NCI-H510A (cell line): ENCODE results near the gene FSTL3.
"Not testable (repeated sequence)": the region's sequence is repeated elsewhere in the genome, so short reads cannot be mapped to it uniquely, and the experiment has no call there.

Experiments used
- DNase-seq: peaks from one replicate; lab custom pipeline; 2025; lab: John Stamatoyannopoulos, UW

The FSTL3 gene

DNA sequence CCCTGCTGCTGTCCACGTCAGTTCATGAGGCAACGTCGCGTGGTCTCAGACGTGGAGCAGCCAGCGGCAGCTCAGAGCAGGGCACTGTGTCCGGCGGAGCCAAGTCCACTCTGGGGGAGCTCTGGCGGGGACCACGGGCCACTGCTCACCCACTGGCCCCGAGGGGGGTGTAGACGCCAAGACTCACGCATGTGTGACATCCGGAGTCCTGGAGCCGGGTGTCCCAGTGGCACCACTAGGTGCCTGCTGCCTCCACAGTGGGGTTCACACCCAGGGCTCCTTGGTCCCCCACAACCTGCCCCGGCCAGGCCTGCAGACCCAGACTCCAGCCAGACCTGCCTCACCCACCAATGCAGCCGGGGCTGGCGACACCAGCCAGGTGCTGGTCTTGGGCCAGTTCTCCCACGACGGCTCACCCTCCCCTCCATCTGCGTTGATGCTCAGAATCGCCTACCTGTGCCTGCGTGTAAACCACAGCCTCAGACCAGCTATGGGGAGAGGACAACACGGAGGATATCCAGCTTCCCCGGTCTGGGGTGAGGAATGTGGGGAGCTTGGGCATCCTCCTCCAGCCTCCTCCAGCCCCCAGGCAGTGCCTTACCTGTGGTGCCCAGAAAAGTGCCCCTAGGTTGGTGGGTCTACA is 6.6 kb downstream of the FSTL3 start:
- DNase-seq = no peak

DNA sequence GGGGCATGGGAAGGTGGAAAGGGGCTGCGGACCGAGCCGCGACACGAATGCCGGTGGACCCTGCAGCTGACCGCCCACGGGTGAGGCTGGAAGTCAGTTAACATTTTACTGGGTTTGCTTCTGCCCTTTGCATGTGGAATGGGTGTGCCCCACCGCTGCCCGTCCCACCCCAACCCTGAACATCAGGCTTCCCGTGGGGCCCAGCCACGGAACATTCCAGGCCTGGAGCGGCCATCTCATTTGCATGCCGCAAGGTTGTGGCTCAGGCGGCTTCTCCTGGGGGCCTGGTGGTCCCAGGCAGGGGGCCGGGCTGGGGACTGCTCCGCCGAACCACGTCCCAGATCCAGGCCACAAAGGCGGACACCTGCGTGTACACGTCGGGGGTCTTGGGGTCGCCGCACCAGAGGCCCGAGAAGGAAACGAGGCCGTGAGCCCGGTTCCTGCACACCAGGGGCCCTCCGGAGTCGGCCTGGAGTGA is 9.3 kb downstream of the FSTL3 start:
- DNase-seq = no peak

DNA sequence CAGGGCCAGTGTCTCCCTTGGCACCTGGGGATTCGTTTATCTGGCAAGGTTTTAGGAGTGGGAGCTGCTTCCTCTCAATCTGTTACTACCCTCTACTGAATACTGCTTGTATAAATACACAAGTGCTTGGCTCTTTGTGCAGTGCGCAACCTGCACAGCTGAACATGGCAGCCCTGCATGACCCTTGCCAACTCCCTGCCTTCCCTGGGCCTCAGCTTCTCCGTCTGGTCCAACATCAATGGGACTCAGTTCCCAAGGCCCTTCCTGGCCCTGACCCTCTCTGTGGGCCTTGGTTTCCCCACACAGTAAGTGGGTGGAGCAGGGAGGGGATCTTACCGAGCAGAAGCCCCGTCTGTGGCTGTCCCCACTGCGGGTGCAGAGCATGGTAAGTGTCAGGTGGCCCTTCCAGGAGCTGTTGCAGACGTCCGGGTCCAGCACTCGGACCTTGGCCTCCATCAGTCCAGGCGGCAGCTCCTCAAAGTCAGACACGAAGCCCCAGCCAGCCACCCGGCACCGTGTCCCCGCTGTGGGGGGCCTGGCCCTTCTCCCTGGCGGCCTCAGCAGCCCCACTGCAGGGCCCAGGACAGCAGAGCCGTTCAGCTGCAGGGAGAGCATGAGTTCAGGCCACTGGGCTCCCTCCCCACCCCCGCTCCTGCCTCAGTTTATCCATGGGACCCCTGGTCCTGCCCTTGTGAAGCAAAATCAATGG is 10.6 kb downstream of the FSTL3 start:
- DNase-seq = no peak

DNA sequence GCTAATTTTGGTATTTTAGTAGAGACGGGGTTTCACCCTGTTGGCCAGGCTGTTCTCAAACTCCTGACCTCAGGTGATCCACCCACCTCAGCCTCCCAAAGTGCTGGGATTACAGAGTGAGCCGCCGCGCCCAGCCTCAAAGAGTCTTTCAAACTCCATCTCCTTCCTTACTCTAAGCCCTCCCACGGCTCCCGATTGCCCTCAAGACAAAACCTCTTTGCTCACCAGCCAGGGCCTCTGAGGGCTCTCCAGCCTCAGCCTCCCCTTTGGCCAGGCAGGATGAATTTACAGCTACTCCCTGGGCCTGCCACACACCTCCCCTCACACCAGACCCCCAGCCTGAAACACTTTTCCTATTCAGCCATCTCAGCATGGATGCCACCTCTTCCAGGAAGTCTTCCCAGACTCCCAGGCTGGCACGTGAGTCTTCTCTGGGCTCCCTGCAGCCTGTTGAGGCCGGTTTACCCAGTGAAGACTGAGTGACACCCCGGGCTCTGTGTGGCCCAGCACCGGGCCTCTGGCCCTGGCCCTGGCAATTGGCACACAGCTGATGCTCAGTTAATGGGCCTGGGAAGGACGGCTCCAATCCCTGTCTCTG is 11.5 kb downstream of the FSTL3 start:
- no peak for DNase-seq

DNA sequence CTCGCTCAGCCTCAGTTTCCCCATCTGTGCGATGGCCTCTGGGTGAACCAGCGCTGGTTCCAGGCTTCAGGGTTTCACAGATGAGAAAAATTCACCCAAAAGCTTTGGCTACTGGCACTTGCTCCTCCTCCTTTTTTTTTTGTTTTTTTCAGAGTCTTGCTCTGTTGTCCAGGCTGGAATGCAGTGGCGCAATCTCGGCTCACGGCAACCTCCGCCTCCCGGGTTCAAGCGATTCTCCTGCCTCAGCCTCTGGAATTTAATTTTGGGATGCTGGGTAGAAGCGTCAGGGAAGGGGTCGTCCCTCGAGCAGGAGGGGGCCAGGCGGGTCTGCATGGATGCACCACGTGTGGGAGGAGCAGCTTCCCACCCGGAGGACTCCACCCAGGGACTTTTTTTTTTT is 12.0 kb downstream of the FSTL3 start:
- DNase-seq = no peak

DNA sequence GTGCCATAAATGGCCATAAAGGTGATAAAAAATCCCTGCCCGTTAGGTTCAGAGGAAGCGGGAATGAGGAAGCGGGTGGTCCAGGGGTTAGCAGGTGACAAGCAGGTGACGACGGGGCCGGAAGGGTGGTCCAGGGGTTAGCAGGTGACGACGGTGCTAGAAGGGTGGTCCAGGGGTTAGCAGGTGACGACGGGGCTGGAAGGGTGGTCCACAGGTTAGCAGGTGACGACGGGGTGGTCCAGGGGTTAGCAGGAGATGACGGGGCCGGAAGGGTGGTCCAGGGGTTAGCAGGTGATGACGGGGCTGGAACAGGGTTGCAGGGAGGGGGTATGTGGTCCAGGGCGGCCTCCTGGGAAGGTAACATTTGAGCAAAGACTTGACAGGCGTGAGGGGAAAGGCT is 12.8 kb downstream of the FSTL3 start:
- no peak for DNase-seq

DNA sequence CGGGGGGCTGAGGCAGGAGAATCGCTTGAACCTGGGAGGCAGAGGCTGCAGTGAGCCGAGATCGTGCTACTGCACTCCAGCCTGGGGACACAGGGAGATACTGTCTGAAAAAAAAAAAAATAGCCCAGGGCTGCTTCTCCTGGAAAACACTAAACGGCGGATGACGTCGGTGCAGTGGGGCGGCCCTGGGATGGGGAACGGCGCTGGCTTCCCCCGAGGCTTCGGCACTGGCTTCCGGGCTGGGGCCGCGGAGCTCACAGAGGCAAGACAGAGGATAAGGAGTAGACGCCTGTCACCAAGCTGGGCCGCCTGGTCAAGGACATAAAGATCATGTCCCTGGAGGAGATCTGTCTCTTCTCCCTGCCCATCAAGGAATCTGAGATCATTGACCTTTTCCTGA is 14.0 kb downstream of the FSTL3 start:
- no peak for DNase-seq

DNA sequence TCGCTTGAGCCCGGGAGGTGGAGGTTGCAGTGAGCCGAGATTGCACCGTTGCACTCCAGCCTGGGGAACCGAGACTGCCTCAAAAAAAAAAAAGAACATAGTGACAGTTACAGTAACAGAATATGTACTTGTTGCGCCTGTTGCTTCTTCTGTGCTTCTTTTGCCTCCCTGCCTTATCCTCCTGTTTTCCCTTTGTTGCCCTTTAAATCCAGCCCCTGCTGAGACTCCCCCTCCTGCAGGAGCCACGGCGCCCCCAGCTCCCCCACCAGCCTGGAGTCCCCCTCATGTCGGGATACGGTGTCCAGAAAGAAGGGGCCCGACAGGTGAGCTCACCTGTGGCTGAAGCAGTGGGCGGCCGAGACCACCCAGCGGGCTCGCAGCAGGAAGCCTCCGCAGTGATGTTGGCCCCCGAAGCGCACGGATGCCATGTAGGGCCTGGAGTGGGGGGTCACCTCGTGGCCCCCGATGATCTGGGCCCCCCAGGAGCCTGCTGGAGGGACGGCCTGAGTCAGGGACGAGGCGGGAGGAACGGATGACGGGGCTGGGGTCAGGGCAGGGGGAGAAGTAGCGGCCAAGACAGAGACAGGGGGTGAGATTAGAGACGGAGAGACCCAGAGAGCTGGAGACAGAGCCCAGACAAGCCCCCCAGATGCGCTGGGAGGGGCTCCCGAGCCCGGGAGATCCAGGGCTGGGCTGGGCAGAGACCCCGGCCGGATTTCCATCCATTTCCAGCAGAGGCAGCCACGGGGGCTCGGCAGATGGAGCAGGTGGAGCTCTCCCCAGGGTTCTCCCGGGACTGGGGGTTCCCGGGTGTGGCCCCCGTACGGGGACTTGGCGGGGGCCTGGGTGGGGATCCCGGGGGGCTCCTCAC is 18.5 kb downstream of the FSTL3 start:
- DNase-seq = no peak

DNA sequence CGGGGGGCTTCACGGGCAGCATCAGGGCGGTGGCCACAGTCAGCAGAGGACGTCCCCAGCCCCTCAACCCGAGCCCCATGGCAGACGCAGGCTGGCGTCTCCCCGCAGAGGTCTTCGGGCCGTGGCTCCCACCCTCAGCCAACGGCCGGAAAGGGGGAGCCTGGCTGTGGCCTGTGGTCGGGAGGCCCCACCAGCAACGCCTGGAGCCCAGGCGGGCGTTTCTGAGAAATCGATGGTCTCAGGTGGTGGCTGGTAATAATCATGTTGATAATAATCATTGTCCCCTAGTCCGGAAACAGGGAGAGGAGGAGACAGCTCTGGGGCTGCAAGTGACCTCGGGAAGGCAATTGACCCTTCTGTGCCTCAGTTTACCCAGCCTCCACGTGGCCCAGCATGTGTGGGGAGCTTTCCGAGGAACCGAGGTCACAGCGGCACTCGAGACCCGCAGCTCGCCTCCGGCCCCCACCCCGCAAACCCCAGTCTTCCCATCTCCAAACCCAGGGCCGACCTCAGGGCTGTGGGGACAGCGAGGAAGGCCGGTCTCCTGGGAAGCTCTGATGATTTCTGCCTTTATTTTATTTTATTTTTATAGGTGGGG is 19.3 kb downstream of the FSTL3 start, which contains the start of gene PRSS57:
Gene PRSS57, minus strand, starts transcription at position 101 of the 598 bp plus-strand sequence. Its CDS starts 22 bp downstream, at position 79.
- DNase-seq = no peak

DNA sequence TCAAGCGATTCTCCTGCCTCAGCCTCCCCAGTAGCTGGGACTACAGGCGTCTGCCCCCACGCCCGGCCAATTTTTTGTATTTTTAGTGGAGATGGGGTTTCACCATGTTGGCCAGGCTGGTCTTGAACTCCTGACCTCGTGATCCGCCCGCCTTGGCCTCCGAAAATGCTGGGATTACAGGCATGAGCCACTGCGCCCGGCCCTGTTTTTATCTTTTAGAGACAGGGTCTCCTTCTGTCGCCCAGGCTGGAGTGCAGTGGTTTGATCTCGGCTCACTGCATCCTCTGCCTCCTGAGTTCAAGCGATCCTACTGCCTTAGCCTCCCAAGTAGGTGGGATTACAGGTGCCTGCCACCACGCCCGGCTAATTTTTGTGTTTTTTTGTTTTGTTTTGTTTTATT is 22.3 kb downstream of the FSTL3 start:
- DNase-seq = not testable (repeated sequence)

DNA sequence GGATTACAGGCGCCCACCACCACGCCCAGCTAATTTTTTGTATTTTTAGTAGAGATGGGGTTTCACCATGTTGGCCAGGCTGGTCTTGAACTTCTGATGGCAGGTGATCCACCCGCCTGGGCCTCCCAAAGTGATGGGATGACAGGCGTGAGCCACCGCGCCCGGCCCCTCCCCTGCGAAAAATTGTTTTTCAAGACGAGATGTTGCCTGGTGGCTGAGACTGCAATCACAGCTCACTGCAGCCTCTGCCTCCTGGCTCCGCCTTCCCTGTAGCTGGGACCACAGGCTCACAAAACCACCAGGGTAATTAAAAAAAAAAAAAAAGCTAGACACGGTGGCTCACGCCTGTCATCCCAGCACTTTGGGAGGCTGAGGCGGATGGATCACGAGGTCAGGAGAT is 23.7 kb downstream of the FSTL3 start:
- not testable (repeated sequence) for DNase-seq

DNA sequence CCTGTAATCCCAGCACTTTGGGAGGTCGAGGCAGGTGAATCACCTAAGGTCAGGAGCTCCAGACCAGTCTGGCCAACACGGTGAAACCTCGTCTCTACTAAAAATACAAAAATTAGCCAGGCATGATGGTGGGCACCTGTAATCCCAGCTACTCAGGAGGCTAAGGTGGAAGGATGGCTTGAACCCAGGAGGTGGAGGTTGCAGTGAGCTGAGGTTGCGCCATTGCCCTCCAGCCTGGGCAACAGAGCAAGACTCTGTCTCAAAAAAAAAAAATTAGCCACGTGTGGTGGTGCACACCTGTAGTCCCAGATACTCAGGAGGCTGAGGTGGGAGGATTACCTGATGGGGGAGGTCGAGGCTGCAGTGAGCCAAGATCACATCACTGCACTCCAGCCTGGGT is 26.7 kb downstream of the FSTL3 start:
- not testable (repeated sequence) for DNase-seq

DNA sequence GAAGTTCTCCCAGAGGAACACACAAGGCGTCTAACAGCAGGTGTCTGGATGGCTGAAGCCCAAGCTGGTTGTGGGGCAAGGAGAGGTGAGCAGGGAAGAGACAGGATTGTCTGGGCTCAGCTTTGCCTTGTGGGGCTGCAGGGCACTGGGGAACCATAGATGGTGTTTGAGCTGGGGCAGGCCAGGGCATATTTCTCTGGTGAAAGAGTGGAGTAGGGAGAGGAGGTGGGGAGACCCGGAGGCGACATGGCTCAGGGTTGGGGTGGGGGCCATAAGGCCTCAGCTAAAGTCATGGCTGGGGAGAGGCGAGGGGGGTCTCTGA is 27.1 kb downstream of the FSTL3 start:
- no peak for DNase-seq

DNA sequence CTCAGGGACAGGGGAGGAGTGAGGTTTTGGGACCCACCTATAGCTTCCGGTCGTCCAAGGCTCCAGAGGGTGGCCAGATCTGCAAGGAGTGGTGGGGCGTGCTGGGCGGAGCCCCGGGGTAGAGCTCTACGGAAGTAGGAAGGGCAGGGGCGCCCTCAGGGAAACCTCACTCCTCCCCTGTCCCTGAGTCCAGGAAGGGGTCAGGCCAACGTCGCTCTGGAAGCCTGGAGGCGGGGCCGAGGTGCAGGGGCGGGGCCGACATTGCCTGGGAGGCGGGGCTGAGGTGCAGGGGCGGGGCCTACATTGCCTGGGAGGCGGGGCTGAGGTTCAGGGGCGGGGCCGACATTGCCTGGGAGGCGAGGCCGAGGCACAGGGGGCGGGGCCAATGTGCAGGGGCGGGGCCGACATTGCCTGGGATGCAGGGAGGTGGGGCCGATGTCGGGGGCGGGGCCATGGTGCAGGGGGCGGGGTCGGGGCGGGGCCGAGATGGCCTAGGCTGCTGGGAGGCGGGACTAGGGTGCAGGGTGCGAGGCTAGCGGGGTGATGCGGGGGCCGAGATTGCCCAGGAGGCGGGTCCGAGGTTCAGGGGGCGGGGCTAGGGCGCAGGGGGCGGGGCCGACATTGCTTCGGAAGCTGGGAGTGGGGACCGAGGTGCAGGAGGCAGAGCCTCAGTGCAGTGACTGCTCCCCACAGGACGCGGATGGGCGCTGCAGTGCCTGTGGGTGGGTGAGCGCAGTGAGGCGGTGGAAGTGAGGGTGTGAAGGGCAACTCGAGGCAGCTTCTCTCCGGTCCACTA is 27.7 kb downstream of the FSTL3 start:
- DNase-seq = no peak

DNA sequence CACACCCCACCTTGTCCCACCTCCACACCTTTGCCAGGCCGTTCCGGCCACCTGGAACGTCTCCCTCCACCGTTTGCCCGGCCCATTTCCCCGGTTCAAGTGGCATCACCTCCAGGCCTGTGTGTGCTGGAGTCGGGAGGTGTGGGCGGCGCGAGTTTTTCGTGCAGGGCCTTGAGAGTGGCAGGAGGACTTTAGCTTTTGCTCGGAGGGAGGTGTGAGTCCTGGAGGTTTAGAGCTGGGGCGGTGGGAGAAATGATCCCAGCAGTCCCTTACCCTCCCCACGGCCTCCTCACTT is 28.2 kb downstream of the FSTL3 start:
- DNase-seq = no peak

DNA sequence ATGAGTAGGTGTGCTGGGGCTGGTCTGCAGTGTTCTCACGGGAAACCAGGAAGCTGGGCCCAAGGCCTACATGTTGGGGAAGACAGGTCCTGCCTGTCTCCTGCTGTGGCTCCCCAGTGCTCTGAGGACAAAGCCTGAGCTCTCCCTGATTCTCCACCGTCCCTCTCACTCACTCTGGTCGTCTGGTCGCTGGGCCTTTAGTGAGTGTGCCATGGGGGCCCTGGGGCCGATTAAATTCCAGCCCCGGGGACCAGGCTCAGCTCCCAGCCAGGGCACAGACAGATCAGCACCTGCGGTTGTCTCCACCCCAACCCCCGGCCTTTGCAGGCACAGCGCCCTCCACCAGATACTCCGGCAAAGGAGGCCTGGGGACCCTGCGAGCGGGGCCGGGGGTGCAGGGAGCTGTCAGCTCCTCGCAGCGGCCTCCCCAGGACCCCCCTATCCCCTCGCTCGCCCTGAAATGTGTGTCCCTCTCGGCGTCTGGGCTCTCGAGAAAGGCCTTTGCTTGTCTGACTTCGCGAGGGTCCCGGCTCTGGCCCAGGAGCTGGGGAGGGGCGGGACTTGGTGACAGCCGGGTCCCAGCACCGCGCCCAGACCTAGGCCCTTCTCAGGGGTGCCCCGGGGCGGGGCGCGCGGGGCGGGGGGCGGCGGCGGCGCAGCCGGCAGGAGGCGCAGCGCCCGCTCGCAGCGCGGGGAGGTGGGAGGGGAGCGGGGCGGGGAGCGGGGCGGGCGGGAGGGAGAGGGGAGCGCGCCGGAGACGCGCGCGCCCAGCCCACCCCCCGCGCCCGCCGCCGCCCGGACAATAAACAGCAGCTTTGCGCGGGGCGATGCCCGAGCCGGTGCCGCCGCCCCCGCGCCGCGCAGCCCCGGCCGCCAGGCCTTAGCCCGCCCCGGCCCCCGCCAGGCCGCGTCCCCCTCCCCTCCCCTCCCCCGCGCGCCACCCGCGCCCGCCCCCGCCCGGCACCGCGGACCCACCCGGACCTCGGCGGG is 32.3 kb downstream of the FSTL3 start, which contains the start of gene PALM:
Gene PALM, plus strand, starts transcription at position 782 of the 990 bp plus-strand sequence. CDS start 212 bp downstream, outside the sequence.
- no peak for DNase-seq

DNA sequence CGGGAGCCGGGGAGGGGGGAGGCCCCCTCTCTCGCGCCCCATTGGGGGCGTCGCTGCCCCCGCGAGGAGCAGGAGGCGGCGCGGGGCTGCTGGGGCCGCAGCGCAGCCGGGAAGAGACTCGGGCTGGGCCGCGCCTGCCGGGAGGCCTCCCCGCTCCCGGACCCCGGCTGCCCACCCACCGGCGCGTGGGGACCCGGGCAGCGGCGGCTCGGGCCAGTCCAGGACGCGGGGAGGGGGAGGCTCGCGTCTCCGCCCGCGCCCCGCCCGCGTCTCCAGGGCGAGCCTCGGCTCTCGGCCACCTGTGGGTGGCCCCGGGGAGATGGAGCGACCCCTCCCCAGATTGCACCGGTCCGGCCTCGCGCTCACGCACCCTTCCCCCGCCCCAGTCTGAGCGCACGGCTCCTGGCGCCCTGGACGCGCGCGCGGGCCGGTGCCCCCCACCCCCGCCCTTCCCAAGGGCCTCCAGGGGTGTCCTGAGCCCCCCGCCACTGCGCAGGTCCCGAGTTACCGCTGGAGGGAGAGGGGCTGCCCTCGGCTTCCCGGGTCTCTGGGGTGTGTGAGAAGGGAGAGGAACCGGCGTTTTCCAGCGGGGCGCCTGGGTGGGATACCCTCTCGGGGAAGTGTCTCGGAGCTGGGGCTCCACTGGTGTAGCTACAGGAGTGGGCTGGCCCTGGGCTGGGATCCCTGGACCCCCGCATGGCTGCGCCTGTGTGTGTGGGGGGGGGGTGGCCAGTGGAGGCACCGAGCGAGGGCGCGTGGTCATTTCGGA is 33.2 kb downstream of the FSTL3 start:
- DNase-seq = no peak

DNA sequence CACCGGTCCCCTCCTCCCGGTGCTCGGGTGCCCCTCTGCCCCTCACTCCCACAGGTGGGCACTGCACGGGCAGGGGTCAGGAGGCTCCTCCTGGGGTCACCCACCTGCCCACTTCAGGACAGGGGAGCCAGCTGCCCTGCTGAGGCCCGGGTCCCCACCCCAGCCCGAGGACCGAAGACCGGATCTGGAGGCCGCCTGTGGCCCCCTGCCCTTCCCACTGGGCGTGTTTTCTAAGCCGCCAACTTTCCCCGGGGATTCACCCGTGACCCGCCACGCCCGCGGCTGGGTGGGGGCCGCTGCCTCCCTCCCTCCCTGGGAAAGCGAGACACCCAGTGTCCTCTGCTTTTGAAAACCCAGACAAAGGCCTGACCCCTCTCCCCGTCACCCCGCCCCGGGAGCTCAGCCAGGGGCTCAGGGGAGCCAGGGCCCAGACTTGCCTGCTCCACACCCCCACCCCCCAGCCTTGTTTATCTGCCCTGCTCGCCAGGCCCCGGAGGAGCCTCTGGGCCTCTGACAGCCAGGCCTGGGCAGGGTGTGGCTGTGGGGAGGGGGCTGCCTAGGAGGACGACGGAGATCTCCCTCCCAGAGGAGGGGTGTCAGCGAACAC is 33.9 kb downstream of the FSTL3 start:
- no peak for DNase-seq

DNA sequence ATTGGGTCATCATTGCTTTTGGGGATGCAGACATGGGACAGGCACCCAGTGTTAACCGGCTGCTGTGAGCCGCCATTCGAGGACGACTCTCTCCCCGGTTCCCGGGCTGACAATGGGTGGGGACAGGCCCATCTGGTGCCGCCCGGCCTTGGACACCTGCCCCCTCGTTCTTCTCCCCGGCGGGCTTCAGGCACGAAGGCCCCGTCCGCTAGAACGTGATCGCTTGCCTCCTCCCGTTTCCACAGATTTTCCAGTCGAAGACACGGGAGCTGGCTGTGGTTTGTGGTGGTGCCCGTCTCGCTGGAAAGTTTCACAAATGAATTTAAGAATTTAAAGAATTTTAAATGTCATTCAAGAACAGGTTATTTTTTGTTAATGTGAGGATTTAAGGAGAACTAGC is 34.6 kb downstream of the FSTL3 start:
- no peak for DNase-seq
